K562 treated with DMSO at 1 percent for 24 hours (cell line): ENCODE data around the gene OR5I1. TPM values are rescaled to one million over a fixed set of nuclear protein-coding genes. Genes with fewer than 3 reads are reported as not detected.

ENCODE experiments used
- total RNA-seq: library from RNA; unstranded; fragments of 300-600 nt; gene quantifications from 2 replicates; pipeline ENCODE4 v1.2.3, GENCODE V29; 2022; ENCODE audit warnings: low read depth; ENCODE audit not compliant: insufficient read depth

Gene OR5I1
- total RNA-seq = not detected in 2 replicates

GRCh38 chr11:55936300-55936699 is at the start of gene OR5I1:
Gene OR5I1, minus strand, starts transcription at chr11:55936400. Its CDS starts 0 bp downstream, at chr11:55936400.

DNA sequence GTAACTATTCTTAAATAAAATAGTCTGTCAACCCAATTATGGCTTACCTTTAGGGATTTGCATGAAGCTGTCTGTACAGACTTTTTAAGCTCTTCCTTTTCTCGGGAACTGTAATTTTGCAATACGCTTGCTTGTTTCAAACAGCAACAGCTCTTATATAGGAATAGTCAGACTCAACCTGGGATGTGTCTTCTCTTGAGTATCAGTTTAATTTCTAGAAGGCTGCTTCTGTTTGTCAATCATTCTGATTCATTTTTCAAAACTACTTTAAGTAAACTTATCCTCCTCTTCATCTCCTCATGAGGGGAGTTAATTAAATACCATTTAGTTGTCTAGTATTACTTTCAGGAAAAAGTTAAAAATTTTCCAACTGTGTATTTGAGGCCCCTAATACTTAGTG is 33.6 kb upstream of the OR5I1 start, which contains the start of gene OR10AG1:
Gene OR10AG1, minus strand, starts transcription at position 101 of the 400 bp plus-strand sequence. Its CDS starts 38 bp downstream, at position 63.

GRCh38 chr11:55914482-55914881 is 21.7 kb downstream of the OR5I1 start, which contains the start of gene OR5W2:
Gene OR5W2, minus strand, starts transcription at chr11:55914582. Its CDS starts 0 bp downstream, at chr11:55914582.

Other genes starting within 250 kb of the OR5I1 start
- gene OR5D13, start 163.0 kb downstream of the OR5I1 start, total RNA-seq = not detected in 2 replicates
- gene OR5D14, start 140.8 kb downstream of the OR5I1 start, total RNA-seq = not detected in 2 replicates
- not detected in 2 replicates for gene OR5L1, start 125.0 kb downstream of the OR5I1 start, total RNA-seq
- gene OR5D18, start 116.8 kb downstream of the OR5I1 start, total RNA-seq = not detected in 2 replicates
- not detected in 2 replicates for gene OR5L2, start 109.2 kb downstream of the OR5I1 start, total RNA-seq
- gene OR5D16, start 97.6 kb downstream of the OR5I1 start, total RNA-seq = not detected in 2 replicates
- not detected in 2 replicates for gene TRIM51, start 53.1 kb downstream of the OR5I1 start, total RNA-seq
- gene OR5W2, start 21.8 kb downstream of the OR5I1 start, total RNA-seq = not detected in 2 replicates
- not detected in 2 replicates for gene OR10AG1, start 33.5 kb upstream of the OR5I1 start, total RNA-seq
- gene OR5F1, start 58.2 kb upstream of the OR5I1 start, total RNA-seq = not detected in 2 replicates
- not detected in 2 replicates for gene OR5AS1, start 91.3 kb upstream of the OR5I1 start, total RNA-seq
- gene OR8I2, start 156.9 kb upstream of the OR5I1 start, total RNA-seq = not detected in 2 replicates
- gene OR8H2, start 167.3 kb upstream of the OR5I1 start, total RNA-seq = not detected in 2 replicates
- not detected in 2 replicates for gene OR8H3, start 186.0 kb upstream of the OR5I1 start, total RNA-seq
- not detected in 2 replicates for gene OR8J3, start 203.8 kb upstream of the OR5I1 start, total RNA-seq
- not detected in 2 replicates for gene OR8K5, start 223.9 kb upstream of the OR5I1 start, total RNA-seq
- gene OR5J2, start 240.2 kb upstream of the OR5I1 start, total RNA-seq = not detected in 2 replicates